ENCODE results near the gene SEC24B.
A peak's percentile ranks its signal among the peaks of the same experiment; 100 is the strongest.

SEC24B gene

GRCh38 chr4:109433205-109434006, at the start of gene SEC24B:
SEC24B (plus strand) TSS chr4:109433815; CDS start chr4:109433870, 55 bp downstream.
- peak; percentile 46 to 93 for DNase-seq

GRCh38 chr4:109383823-109384222, 49.8 kb upstream of the SEC24B start:
- DNase-seq: peak in 1 of 2 experiments; percentile 7

DNA sequence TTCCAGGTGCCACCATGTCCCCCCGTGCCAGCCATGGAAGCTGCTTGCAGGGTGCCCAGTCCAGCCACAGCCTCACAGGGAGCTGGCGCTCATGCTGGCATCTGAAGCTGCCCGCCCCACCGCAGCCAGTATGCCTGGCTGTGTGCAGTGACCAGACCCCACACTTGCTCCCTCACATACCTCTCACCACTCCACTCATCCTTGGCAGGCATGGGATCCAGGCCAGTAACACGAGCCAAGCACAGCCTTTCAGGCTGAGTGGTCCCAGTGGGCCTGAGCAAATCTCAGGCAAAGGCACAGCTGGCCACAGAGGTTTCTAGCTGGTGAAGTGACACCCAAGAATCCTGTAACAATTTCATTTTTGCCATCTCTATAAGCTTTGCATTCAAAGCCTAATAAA, 48.4 kb upstream of the SEC24B start:
- DNase-seq: no peak

GRCh38 chr4:109389369-109390114, 44.1 kb upstream of the SEC24B start:
- DNase-seq: peak in 1 of 2 experiments; percentile 17

- DNase-seq: no peak
Observed at GRCh38 chr4:109390115-109390768, 43.4 kb upstream of the SEC24B start.

DNA sequence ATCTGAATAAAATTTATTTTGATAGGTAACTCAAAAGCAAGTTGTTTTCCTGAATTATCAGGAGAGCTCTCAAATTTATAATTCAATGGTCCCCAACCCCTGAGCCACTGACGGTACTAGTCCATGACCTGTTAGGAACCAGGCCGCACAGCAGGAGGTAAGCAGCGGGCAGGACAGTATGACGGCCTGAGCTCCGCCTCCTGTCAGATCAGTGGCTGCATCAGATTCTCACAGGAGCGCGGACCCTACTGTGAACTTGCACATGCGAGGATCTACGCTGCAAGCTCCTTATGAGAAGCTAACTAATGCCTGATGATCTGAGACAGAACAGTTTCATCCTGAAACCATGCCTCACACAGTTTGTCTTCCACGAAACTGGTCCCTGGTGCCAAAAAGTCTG, 37.9 kb upstream of the SEC24B start:
- no peak for DNase-seq

DNA sequence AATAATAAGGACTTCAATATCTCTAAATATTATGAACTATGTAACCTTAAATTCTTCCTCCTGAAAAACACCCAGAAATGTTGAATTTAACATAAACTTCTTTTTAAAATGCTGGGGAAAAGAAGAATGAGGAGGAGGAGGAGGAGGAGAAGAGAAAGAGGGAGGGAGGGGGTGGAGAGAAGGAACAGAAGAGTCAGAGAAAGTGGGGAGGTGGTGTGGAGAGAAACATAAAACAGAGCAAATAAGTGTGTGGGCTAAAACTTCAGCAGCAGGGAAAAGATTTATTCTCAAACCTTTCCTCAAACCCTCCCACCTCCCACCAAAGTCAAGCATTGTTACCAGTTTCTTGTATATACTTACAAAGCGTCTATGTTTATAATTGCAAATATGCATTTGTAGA, 34.7 kb upstream of the SEC24B start:
- DNase-seq: no peak

GRCh38 chr4:109406337-109406931, 27.2 kb upstream of the SEC24B start:
- DNase-seq: peak; percentile 28 to 76

GRCh38 chr4:109407027-109407737, 26.4 kb upstream of the SEC24B start:
- no peak for DNase-seq

DNA sequence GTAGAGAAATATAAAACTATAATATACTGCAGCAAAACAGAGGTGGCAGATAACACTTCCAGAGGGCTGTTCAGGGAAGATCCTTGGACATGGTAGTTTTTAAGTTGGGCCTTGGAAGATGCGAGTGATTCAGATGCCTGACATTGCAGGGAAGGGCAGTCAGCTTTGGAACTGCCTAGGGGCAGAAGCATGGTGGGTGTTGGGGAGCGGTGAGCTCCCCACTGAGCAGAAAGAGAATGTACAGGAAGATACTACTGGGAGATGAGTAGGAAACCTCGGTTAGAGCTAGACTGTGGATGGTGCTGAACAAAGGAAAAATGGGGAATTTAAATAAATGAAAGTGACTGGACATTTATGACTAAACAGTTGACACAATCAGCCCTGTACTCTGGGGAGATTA, 24.9 kb upstream of the SEC24B start:
- no peak for DNase-seq

DNA sequence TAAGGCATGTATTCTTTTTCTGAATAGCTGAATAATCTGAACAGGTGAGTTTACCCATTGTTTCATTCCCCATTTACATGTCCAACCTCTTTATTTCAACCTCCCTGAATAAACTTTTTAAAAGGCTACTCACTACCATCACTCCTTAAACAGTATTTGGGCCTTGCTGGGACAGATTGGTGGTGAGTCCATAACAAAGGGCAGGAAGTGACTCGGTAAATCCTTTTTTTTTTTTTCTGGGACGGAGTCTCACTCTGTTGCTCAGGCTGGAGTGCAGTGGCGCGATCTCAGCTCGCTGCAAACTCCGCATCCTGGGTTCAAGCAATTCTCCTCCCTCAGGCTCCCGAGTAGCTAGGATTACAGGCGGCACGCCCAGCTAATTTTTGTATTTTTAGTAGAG, 23.4 kb upstream of the SEC24B start:
- DNase-seq: no peak

DNA sequence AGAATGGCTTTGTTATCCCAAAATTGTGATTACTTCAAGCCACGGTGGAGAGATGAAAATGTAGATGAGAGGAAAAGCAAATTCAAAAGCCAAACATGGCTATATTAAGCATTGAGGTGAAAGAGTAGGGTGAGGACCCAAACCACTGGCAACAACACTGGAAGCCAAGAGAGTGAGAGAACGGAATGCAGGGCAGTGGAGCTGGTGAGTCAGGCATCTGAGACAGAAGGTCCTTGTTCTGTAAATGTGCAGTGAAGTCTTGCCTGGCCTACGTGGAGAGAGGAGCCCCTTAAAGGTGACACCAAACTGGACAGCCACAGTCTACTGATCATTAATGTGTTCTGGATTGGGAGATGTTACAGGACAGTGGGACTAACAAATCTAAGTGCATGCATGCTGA, 22.8 kb upstream of the SEC24B start:
- DNase-seq: no peak

DNA sequence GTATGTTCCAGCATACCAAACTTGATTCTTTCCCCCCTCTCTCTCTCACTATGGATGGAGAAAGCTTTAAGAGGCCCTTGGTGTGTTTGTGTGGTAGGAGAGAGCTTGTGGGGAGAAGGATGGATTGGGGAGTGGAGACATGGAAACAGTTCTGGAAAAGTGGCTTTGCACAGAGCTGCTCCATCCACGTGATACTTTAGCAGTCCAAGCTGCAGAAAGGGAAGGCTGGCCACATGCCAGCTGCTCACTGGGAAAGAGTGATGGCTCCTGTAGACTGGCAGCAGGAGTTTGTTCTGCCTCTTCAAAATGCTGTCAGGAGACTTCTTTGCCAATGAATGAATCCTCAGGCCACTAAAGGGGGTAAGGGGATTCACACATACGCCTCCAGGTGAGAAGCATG, 21.7 kb upstream of the SEC24B start:
- DNase-seq: no peak

DNA sequence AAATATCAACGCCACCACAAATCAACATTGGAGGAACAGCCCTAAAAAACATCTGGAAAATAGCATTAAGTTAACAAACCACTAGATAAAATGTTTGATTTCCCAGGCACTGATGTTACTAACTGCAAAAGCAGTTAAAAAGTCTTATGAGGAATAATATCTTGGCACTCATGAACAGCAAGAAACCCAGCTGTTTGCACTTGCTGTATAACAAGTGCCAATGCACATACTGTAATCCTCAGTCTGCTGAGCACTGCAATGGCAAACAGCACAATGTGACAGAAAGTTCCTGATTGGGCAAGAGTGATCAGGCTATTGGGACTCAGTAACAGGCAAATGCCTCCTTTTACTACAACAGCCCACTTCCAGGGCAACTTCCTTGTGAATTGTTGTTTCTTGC, 20.8 kb upstream of the SEC24B start:
- DNase-seq: no peak

- no peak for DNase-seq
Observed at GRCh38 chr4:109414938-109415337, 18.7 kb upstream of the SEC24B start.

DNA sequence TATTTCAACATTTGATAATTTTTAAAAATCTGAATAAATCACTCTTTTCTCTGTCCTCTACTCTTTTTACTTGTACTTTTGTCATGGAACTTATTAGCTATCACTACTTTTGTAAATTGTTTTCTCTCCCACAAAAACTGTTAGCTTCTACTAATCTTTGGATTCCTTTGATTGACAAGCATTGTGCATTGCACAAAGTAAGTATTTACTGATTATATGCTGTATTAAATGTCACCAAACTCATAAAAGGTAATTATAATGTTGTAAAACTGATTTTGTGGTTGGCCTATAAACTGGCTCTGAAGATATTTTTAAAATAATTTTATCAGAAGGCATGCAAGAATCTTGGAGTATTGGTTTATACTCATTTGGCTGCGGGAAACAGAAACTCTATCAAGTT, 15.0 kb upstream of the SEC24B start:
- no peak for DNase-seq

GRCh38 chr4:109419679-109420078, 13.9 kb upstream of the SEC24B start:
- DNase-seq: no peak

GRCh38 chr4:109424093-109424841, 9.3 kb upstream of the SEC24B start:
- no peak for DNase-seq

DNA sequence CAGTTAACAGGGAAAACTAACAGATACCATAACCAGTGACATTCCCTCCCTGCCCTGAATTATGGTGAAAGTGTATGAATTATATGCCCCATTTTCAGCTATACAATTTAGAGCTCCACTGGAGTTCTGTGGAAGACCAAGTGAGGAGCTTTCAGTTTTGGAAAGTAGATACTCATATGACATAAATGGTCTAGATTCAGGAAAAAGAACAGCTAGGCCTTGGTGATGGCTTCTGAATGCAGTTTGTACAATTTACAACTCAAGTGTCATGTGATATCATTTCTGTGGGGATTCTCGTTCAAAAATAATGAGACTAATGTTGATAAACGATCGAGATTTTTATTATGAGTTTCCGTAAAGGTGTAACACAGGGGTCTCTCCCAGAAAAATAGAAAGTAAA, 8.2 kb upstream of the SEC24B start:
- no peak for DNase-seq

GRCh38 chr4:109429545-109429944, 4.1 kb upstream of the SEC24B start:
- DNase-seq: no peak

DNA sequence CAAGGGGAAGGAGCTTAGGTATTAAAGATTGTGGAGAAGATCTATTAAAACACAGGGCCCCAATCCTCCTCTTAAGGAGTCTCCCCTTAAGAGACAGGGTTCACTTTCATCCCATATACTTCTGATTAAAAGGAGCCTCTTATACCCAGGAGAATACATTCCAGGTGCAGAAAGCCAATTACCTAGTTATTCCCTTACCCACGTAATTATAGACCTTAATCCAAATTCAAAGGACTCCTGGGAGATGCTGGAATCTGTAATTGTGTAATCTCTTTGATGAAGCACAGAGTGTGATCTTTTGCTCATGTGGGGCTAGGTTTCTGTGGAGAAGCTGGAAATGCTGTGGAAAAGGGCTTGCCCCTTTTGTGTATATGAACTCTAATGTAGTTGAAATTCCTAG, 1.4 kb upstream of the SEC24B start:
- DNase-seq: peak in 1 of 2 experiments; percentile 15

GRCh38 chr4:109432696-109433095, 919 bp upstream of the SEC24B start:
- no peak for DNase-seq

Measured in NCI-H526 (cell line).